Measurements from ENCODE around the gene MVB12B. TPM values are rescaled to one million over a fixed set of nuclear protein-coding genes. Genes with fewer than 3 reads are reported as not detected.

The MVB12B gene
- total RNA-seq, 2 donors from 2014 or later, result 1.1 to 13.3 TPM

GRCh38 chr9:126452106-126452505 lies 125.5 kb downstream of the MVB12B start:
- Mint-ChIP-seq H3K27ac (peak overlapping the region in 1 of 2 donors; percentile 12), H3K4me3 (no peak overlapping the region), H3K9me3 (no peaks in the 10 kb centered on the region), H3K27me3 (peaks cover 0 to 2% of the 10 kb centered on the region in 2 donors), H3K4me1 (ENCODE audit: low read depth in 2 of 2) (peaks cover 21 to 49% of the 10 kb centered on the region in 2 donors), H3K36me3 (no peaks in the 10 kb centered on the region)
- ATAC-seq, result no peak
- DNase-seq (ENCODE audit: low spot score), result no peak

GRCh38 chr9:126453156-126453963 lies 126.7 kb downstream of the MVB12B start:
- ATAC-seq, result peak; percentile 72 to 76
- Mint-ChIP-seq H3K9me3 (no peaks in the 10 kb centered on the region), H3K4me3 (no peak overlapping the region), H3K27me3 (no peaks in the 10 kb centered on the region), H3K4me1 (ENCODE audit: low read depth in 2 of 2) (peaks cover 17 to 43% of the 10 kb centered on the region in 2 donors), H3K27ac (no peak overlapping the region), H3K36me3 (no peaks in the 10 kb centered on the region)
- DNase-seq (ENCODE audit: low spot score), result no peak

- Mint-ChIP-seq H3K4me3 (no peak overlapping the region), H3K36me3 (no peaks in the 10 kb centered on the region), H3K27ac (no peak overlapping the region), H3K4me1 (ENCODE audit: low read depth in 2 of 2) (peaks cover 15 to 34% of the 10 kb centered on the region in 2 donors), H3K27me3 (no peaks in the 10 kb centered on the region), H3K9me3 (no peaks in the 10 kb centered on the region)
- ATAC-seq (no peak), DNase-seq (ENCODE audit: low spot score) (no peak)
Measured at GRCh38 chr9:126454215-126454614, 127.6 kb downstream of the MVB12B start.

GRCh38 chr9:126454795-126455194 lies 128.2 kb downstream of the MVB12B start:
- no peak for DNase-seq (ENCODE audit: low spot score)
- no peak for ATAC-seq
- H3K27ac Mint-ChIP-seq, result no peak overlapping the region
- peaks cover 15 to 30% of the 10 kb centered on the region in 2 donors for H3K4me1 Mint-ChIP-seq (ENCODE audit: low read depth in 2 of 2)
- no peaks in the 10 kb centered on the region for H3K9me3 Mint-ChIP-seq
- H3K4me3 Mint-ChIP-seq, result no peak overlapping the region
- no peaks in the 10 kb centered on the region for H3K36me3 Mint-ChIP-seq
- no peaks in the 10 kb centered on the region for H3K27me3 Mint-ChIP-seq

- H3K9me3 Mint-ChIP-seq, result no peaks in the 10 kb centered on the region
- no peaks in the 10 kb centered on the region for H3K36me3 Mint-ChIP-seq
- peaks cover 15 to 18% of the 10 kb centered on the region in 2 donors for H3K4me1 Mint-ChIP-seq (ENCODE audit: low read depth in 2 of 2)
- DNase-seq (ENCODE audit: low spot score), result no peak
- H3K4me3 Mint-ChIP-seq, result no peak overlapping the region
- no peak for ATAC-seq
- no peak overlapping the region for H3K27ac Mint-ChIP-seq
- H3K27me3 Mint-ChIP-seq, result no peaks in the 10 kb centered on the region
Measured at GRCh38 chr9:126456441-126457174, 130.0 kb downstream of the MVB12B start.

GRCh38 chr9:126457175-126457547 lies 130.5 kb downstream of the MVB12B start:
- no peaks in the 10 kb centered on the region for H3K27me3 Mint-ChIP-seq
- DNase-seq (ENCODE audit: low spot score) (no peak), ATAC-seq (no peak)
- H3K27ac Mint-ChIP-seq, result no peak overlapping the region
- H3K36me3 Mint-ChIP-seq, result no peaks in the 10 kb centered on the region
- no peak overlapping the region for H3K4me3 Mint-ChIP-seq
- no peaks in the 10 kb centered on the region for H3K9me3 Mint-ChIP-seq
- H3K4me1 Mint-ChIP-seq (ENCODE audit: low read depth in 2 of 2), result peaks cover 13 to 15% of the 10 kb centered on the region in 2 donors

- DNase-seq (ENCODE audit: low spot score), result no peak
- Mint-ChIP-seq H3K27me3 (no peaks in the 10 kb centered on the region), H3K36me3 (no peaks in the 10 kb centered on the region), H3K4me1 (ENCODE audit: low read depth in 2 of 2) (peaks cover 7 to 8% of the 10 kb centered on the region in 2 donors), H3K27ac (no peak overlapping the region), H3K9me3 (no peaks in the 10 kb centered on the region), H3K4me3 (no peak overlapping the region)
- no peak for ATAC-seq
Measured at GRCh38 chr9:126457890-126458289, 131.3 kb downstream of the MVB12B start.

GRCh38 chr9:126459126-126459525 lies 132.5 kb downstream of the MVB12B start:
- ATAC-seq (no peak), DNase-seq (ENCODE audit: low spot score) (no peak)
- H3K27me3 Mint-ChIP-seq, result no peaks in the 10 kb centered on the region
- H3K36me3 Mint-ChIP-seq, result no peaks in the 10 kb centered on the region
- H3K4me3 Mint-ChIP-seq, result no peak overlapping the region
- no peak overlapping the region for H3K27ac Mint-ChIP-seq
- peaks cover 2 to 4% of the 10 kb centered on the region in 2 donors for H3K4me1 Mint-ChIP-seq (ENCODE audit: low read depth in 2 of 2)
- H3K9me3 Mint-ChIP-seq, result no peaks in the 10 kb centered on the region

GRCh38 chr9:126459546-126459945 lies 132.9 kb downstream of the MVB12B start:
- Mint-ChIP-seq H3K4me1 (ENCODE audit: low read depth in 2 of 2) (peaks cover 0 to 6% of the 10 kb centered on the region in 2 donors), H3K36me3 (no peaks in the 10 kb centered on the region), H3K9me3 (no peaks in the 10 kb centered on the region), H3K4me3 (no peak overlapping the region), H3K27ac (no peak overlapping the region), H3K27me3 (no peaks in the 10 kb centered on the region)
- ATAC-seq, result no peak
- no peak for DNase-seq (ENCODE audit: low spot score)

GRCh38 chr9:126459965-126460843 lies 133.6 kb downstream of the MVB12B start:
- no peak for ATAC-seq
- no peak for DNase-seq (ENCODE audit: low spot score)
- Mint-ChIP-seq H3K4me3 (no peak overlapping the region), H3K36me3 (no peaks in the 10 kb centered on the region), H3K9me3 (no peaks in the 10 kb centered on the region), H3K27me3 (no peaks in the 10 kb centered on the region), H3K27ac (no peak overlapping the region), H3K4me1 (ENCODE audit: low read depth in 2 of 2) (peaks cover 0 to 6% of the 10 kb centered on the region in 2 donors)

GRCh38 chr9:126461029-126461428 lies 134.4 kb downstream of the MVB12B start:
- Mint-ChIP-seq H3K27ac (no peak overlapping the region), H3K4me3 (no peak overlapping the region), H3K27me3 (no peaks in the 10 kb centered on the region), H3K9me3 (no peaks in the 10 kb centered on the region), H3K4me1 (ENCODE audit: low read depth in 2 of 2) (peaks cover 0 to 6% of the 10 kb centered on the region in 2 donors), H3K36me3 (no peaks in the 10 kb centered on the region)
- ATAC-seq (no peak), DNase-seq (ENCODE audit: low spot score) (no peak)

GRCh38 chr9:126461608-126462007 lies 135.0 kb downstream of the MVB12B start:
- ATAC-seq (no peak), DNase-seq (ENCODE audit: low spot score) (no peak)
- Mint-ChIP-seq H3K27me3 (no peaks in the 10 kb centered on the region), H3K27ac (no peak overlapping the region), H3K9me3 (no peaks in the 10 kb centered on the region), H3K4me1 (ENCODE audit: low read depth in 2 of 2) (peaks cover 0 to 6% of the 10 kb centered on the region in 2 donors), H3K36me3 (no peaks in the 10 kb centered on the region), H3K4me3 (no peak overlapping the region)

GRCh38 chr9:126462617-126463016 lies 136.0 kb downstream of the MVB12B start:
- DNase-seq (ENCODE audit: low spot score), result no peak
- H3K4me3 Mint-ChIP-seq, result no peak overlapping the region
- no peaks in the 10 kb centered on the region for H3K9me3 Mint-ChIP-seq
- H3K27ac Mint-ChIP-seq, result no peak overlapping the region
- no peaks in the 10 kb centered on the region for H3K36me3 Mint-ChIP-seq
- H3K27me3 Mint-ChIP-seq, result no peaks in the 10 kb centered on the region
- peaks cover 2 to 12% of the 10 kb centered on the region in 2 donors for H3K4me1 Mint-ChIP-seq (ENCODE audit: low read depth in 2 of 2)
- no peak for ATAC-seq

Data from natural killer cell treated with Interleukin-12 subunit alpha and Interleukin-12 subunit beta and Interleukin-15 and Interleukin-18, amount 100 ng/mL, for 72 hours (primary cell).